GM23338 (cell line): ENCODE measurements around the gene KAT6B. TPM values are rescaled to one million over a fixed set of nuclear protein-coding genes. Genes with fewer than 3 reads are reported as not detected.

ENCODE experiments used
- ATAC-seq: fragments of 200-7000 bp; cut with Tn5 transposase; 3 replicates; pipeline ENCODE4 v1.9.1; 2020
- DNase-seq: peaks from one replicate; pipeline ENCODE4 v3.0.0-alpha.2; 2015; ENCODE audit warnings: low spot score
- H2AFZ ChIP-seq: fragments of 200-600 bp; sonication (generic); 2 replicates; pipeline ENCODE4 v1.8.0; 2016; ENCODE audit warnings: antibody characterized with exemption, mild to moderate bottlenecking, moderate library complexity
- H3F3A ChIP-seq: fragments of 200-600 bp; sonication (generic); replicated peaks from 2 replicates; pipeline ENCODE4 v1.8.0; 2017; ENCODE audit warnings: antibody characterized with exemption, mixed run types, low read depth
- H3K27ac ChIP-seq: fragments of 200-600 bp; sonication (generic); 2 replicates; pipeline ENCODE4 v1.6.1; 2016; ENCODE audit warnings: low read depth
- H3K27me3 ChIP-seq: fragments of 200-600 bp; sonication (generic); 2 replicates; pipeline ENCODE4 v1.8.0; 2016; ENCODE audit warnings: mild to moderate bottlenecking, mixed run types, moderate library complexity; ENCODE audit not compliant: insufficient read depth
- H3K36me3 ChIP-seq: fragments of 200-600 bp; sonication (generic); 2 replicates; pipeline ENCODE4 v1.8.0; 2016; ENCODE audit warnings: mild to moderate bottlenecking; ENCODE audit not compliant: insufficient read depth
- H3K4me1 ChIP-seq: fragments of 200-600 bp; sonication (generic); 2 replicates; pipeline ENCODE4 v1.8.0; 2016; ENCODE audit warnings: mild to moderate bottlenecking, moderate library complexity; ENCODE audit not compliant: insufficient read depth
- H3K4me2 ChIP-seq: fragments of 200-600 bp; sonication (generic); 2 replicates; pipeline ENCODE4 v1.7.1; 2017; ENCODE audit warnings: mixed run types
- H3K4me3 ChIP-seq: fragments of 200-600 bp; sonication (generic); 2 replicates; pipeline ENCODE4 v1.6.1; 2016; ENCODE audit warnings: mixed run types
- H3K79me2 ChIP-seq: fragments of 200-600 bp; sonication (generic); replicated peaks from 2 replicates; pipeline ENCODE4 v1.8.0; 2017; ENCODE audit warnings: mild to moderate bottlenecking; ENCODE audit not compliant: insufficient read depth
- H3K9me2 ChIP-seq: fragments of 200-600 bp; sonication (generic); 2 replicates; pipeline ENCODE4 v1.8.0; 2017; ENCODE audit not compliant: insufficient read depth
- H4K20me1 ChIP-seq: fragments of 200-600 bp; sonication (generic); replicated peaks from 2 replicates; pipeline ENCODE4 v1.8.0; 2017; ENCODE audit warnings: mild to moderate bottlenecking; ENCODE audit not compliant: insufficient read depth
- H3K27ac Mint-ChIP-seq: 2 replicates; pipeline ENCODE4 v1.8.0; 2020; ENCODE audit warnings: inconsistent platforms, mild to moderate bottlenecking, moderate library complexity, mixed read lengths
- H3K27me3 Mint-ChIP-seq: 3 replicates; pipeline ENCODE4 v1.8.0; 2022; ENCODE audit warnings: low read depth, mild to moderate bottlenecking, moderate library complexity, mixed read lengths, inconsistent platforms; ENCODE audit not compliant: insufficient read depth, poor library complexity
- H3K36me3 Mint-ChIP-seq: 3 replicates; pipeline ENCODE4 v1.8.0; 2021; ENCODE audit warnings: low read depth, mild to moderate bottlenecking, inconsistent platforms, moderate library complexity, mixed read lengths
- H3K4me1 Mint-ChIP-seq: 3 replicates; pipeline ENCODE4 v1.8.0; 2020; ENCODE audit warnings: mild to moderate bottlenecking, inconsistent platforms, mixed read lengths
- H3K4me3 Mint-ChIP-seq: 3 replicates; pipeline ENCODE4 v1.8.0; 2021; ENCODE audit warnings: moderate library complexity, mild to moderate bottlenecking, inconsistent platforms, mixed read lengths
- H3K9me3 Mint-ChIP-seq: 3 replicates; pipeline ENCODE4 v1.8.0; 2020; ENCODE audit warnings: moderate library complexity, mild to moderate bottlenecking, inconsistent platforms, mixed read lengths
- CREB1 ChIP-seq: fragments of 250-450 bp; sonication (Bioruptor Pico); IDR thresholded peaks from 2 replicates; pipeline ENCODE4 v1.5.0; 2020; ENCODE audit warnings: low read depth, mild to moderate bottlenecking, moderate library complexity
- ETS1 ChIP-seq: IDR thresholded peaks from 2 replicates; pipeline ENCODE4 v1.6.1; 2016; ENCODE audit warnings: antibody characterized with exemption
- EZH2phosphoT487 ChIP-seq: fragments of 200-600 bp; sonication (generic); IDR thresholded peaks from one replicate; pipeline ENCODE4 v1.8.1; 2018; ENCODE audit warnings: antibody characterized with exemption; ENCODE audit not compliant: unreplicated experiment
- JUNB ChIP-seq: IDR thresholded peaks from one replicate; pipeline ENCODE4 v1.6.1; 2016; ENCODE audit warnings: antibody characterized with exemption; ENCODE audit not compliant: unreplicated experiment
- POLR2AphosphoS5 ChIP-seq: IDR thresholded peaks from 2 replicates; pipeline ENCODE4 v1.6.1; 2016; ENCODE audit warnings: antibody characterized with exemption, low read depth
- STAT1 ChIP-seq: IDR thresholded peaks from one replicate; pipeline ENCODE4 v1.6.1; 2016; ENCODE audit warnings: antibody characterized with exemption; ENCODE audit not compliant: unreplicated experiment
- polyA plus RNA-seq: library from polyadenylated mRNA; unstranded; fragments of >200 nt; fragmentation: Nextera tagmentation; extraction: Ambion mirVana; gene quantifications from 2 replicates; pipeline ENCODE4 v1.2.1, GENCODE V29; 2016
- total RNA-seq: library from RNA; depleted of rRNA; stranded (reverse); fragments of >200 nt; shearing (Covaris generic); gene quantifications from 2 replicates; pipeline ENCODE4 v1.2.3, GENCODE V29; 2014

Gene KAT6B
- total and polyA plus RNA-seq, 2 experiments from 2014 or later, result 21.3 to 31.4 TPM

GRCh38 chr10:75028049-75028448 lies 201.6 kb downstream of the KAT6B start:
- Mint-ChIP-seq H3K9me3 (no peaks in the 10 kb centered on the region), H3K36me3 (peaks cover 34% of the 10 kb centered on the region), H3K27me3 (peaks cover 4% of the 10 kb centered on the region), H3K4me3 (no peak overlapping the region), H3K4me1 (no peaks in the 10 kb centered on the region), H3K27ac (no peak overlapping the region)
- ATAC-seq (no peak), DNase-seq (no peak)
- Histone ChIP-seq H3K4me3 (no peak overlapping the region), H4K20me1 (0 out of 2 replicates have a peak, but pooled peaks cover 3% of the 10 kb centered on the region), H3K27ac (no peak overlapping the region), H3K27me3 (no peaks in the 10 kb centered on the region), H3K36me3 (peaks cover 4% of the 10 kb centered on the region; the same call in 1 of the 2 replicates), H2AFZ (no peak overlapping the region), H3F3A (no peaks in the 10 kb centered on the region), H3K4me2 (no peak overlapping the region), H3K9me2 (no peaks in the 10 kb centered on the region), H3K79me2 (no peaks in the 10 kb centered on the region), H3K4me1 (no peaks in the 10 kb centered on the region)
- TF ChIP-seq EZH2phosphoT487 (no peak), STAT1 (no peak), POLR2AphosphoS5 (no peak)

GRCh38 chr10:75028748-75029147 lies 202.3 kb downstream of the KAT6B start:
- Histone ChIP-seq H3K36me3 (peaks cover 4% of the 10 kb centered on the region; the same call in 1 of the 2 replicates), H3K9me2 (no peaks in the 10 kb centered on the region), H3K27me3 (no peaks in the 10 kb centered on the region), H3F3A (no peaks in the 10 kb centered on the region), H3K27ac (no peak overlapping the region), H4K20me1 (0 out of 2 replicates have a peak, but pooled peaks cover 3% of the 10 kb centered on the region), H2AFZ (no peak overlapping the region), H3K4me2 (no peak overlapping the region), H3K4me1 (no peaks in the 10 kb centered on the region), H3K4me3 (no peak overlapping the region), H3K79me2 (no peaks in the 10 kb centered on the region)
- H3K27ac Mint-ChIP-seq, result no peak overlapping the region
- peaks cover 30% of the 10 kb centered on the region for H3K36me3 Mint-ChIP-seq
- DNase-seq, result no peak
- H3K9me3 Mint-ChIP-seq, result no peaks in the 10 kb centered on the region
- H3K27me3 Mint-ChIP-seq, result peaks cover 4% of the 10 kb centered on the region
- no peaks in the 10 kb centered on the region for H3K4me1 Mint-ChIP-seq
- H3K4me3 Mint-ChIP-seq, result no peak overlapping the region
- TF ChIP-seq ETS1, result no peak
- no peak for ATAC-seq

GRCh38 chr10:75029420-75029819 lies 203.0 kb downstream of the KAT6B start:
- Mint-ChIP-seq H3K9me3 (no peaks in the 10 kb centered on the region), H3K27me3 (peaks cover 5% of the 10 kb centered on the region), H3K36me3 (peaks cover 30% of the 10 kb centered on the region), H3K27ac (no peak overlapping the region), H3K4me3 (no peak overlapping the region), H3K4me1 (no peaks in the 10 kb centered on the region)
- no peaks in the 10 kb centered on the region for H3F3A ChIP-seq
- no peak overlapping the region for H3K4me3 ChIP-seq
- H4K20me1 ChIP-seq, result 0 out of 2 replicates have a peak, but pooled peaks cover 3% of the 10 kb centered on the region
- H3K4me1 ChIP-seq, result no peaks in the 10 kb centered on the region
- H2AFZ ChIP-seq, result no peak overlapping the region
- H3K79me2 ChIP-seq, result no peaks in the 10 kb centered on the region
- TF ChIP-seq JUNB (no peak), CREB1 (CRISPR knock-in tag) (no peak)
- H3K9me2 ChIP-seq, result no peaks in the 10 kb centered on the region
- H3K27ac ChIP-seq, result no peak overlapping the region
- no peak overlapping the region for H3K4me2 ChIP-seq
- H3K27me3 ChIP-seq, result no peaks in the 10 kb centered on the region
- H3K36me3 ChIP-seq, result peaks cover 4% of the 10 kb centered on the region; the same call in 1 of the 2 replicates
- no peak for ATAC-seq
- no peak for DNase-seq
